ENCODE data around the gene EPB41L5. TPM values are rescaled to one million over a fixed set of nuclear protein-coding genes. Genes with fewer than 3 reads are reported as not detected.
"Not testable (repeated sequence)": the region's sequence is repeated elsewhere in the genome, so short reads cannot be mapped to it uniquely, and the experiment has no call there.

The EPB41L5 gene
- total RNA-seq, 3 donors from 2014 or later = 24.8 to 57.8 (median 42.3) TPM

GRCh38 chr2:120155308-120155707, 142.4 kb downstream of the EPB41L5 start:
- DNase-seq (ENCODE audit: low spot score in 2 of 2) = no peak
- Histone ChIP-seq H3K4me3 (no peak overlapping the region), H3K27ac (no peak overlapping the region), H3K9me3 (peaks cover 6 to 28% of the 10 kb centered on the region in 2 donors), H3K36me3 (no peaks in the 10 kb centered on the region), H3K4me1 (no peaks in the 10 kb centered on the region), H3K27me3 (no peaks in the 10 kb centered on the region)
- intact Hi-C loops (cut with DNase I; ENCODE audit: low total_unique reads) = no loop called here
- TF ChIP-seq POLR2A (IDR thresholded peaks at IDR 0.05) (no peak), CTCF (IDR thresholded peaks at IDR 0.05) (no peak), POLR2AphosphoS5 (IDR thresholded peaks at IDR 0.05) (no peak)

GRCh38 chr2:120158658-120159057, 145.8 kb downstream of the EPB41L5 start:
- H3K9me3 ChIP-seq = peaks cover 0 to 12% of the 10 kb centered on the region in 2 donors
- DNase-seq (ENCODE audit: low spot score in 2 of 2); H3K27me3 ChIP-seq; H3K36me3 ChIP-seq; H3K27ac ChIP-seq; intact Hi-C loops (cut with DNase I; ENCODE audit: low total_unique reads); H3K4me1 ChIP-seq; H3K4me3 ChIP-seq: not testable (repeated sequence)

- Histone ChIP-seq H3K27ac (no peak overlapping the region), H3K36me3 (no peaks in the 10 kb centered on the region), H3K27me3 (no peaks in the 10 kb centered on the region), H3K9me3 (no peaks in the 10 kb centered on the region), H3K4me1 (no peaks in the 10 kb centered on the region), H3K4me3 (no peak overlapping the region)
- TF ChIP-seq POLR2AphosphoS5 (IDR thresholded peaks at IDR 0.05) (no peak), POLR2A (IDR thresholded peaks at IDR 0.05) (no peak), CTCF (IDR thresholded peaks at IDR 0.05) (no peak)
- intact Hi-C loops (cut with DNase I; ENCODE audit: low total_unique reads) = loop anchor here (10.0 kb wide), 1 partner anchor 936 kb away; the partner anchor contains the start of gene STEAP3
- DNase-seq (ENCODE audit: low spot score in 2 of 2) = no peak
Observed at GRCh38 chr2:120161190-120161589, 148.3 kb downstream of the EPB41L5 start.

- Histone ChIP-seq H3K36me3 (no peaks in the 10 kb centered on the region), H3K27ac (no peak overlapping the region), H3K9me3 (no peaks in the 10 kb centered on the region), H3K27me3 (no peaks in the 10 kb centered on the region), H3K4me3 (no peak overlapping the region), H3K4me1 (no peaks in the 10 kb centered on the region)
- intact Hi-C loops (cut with DNase I; ENCODE audit: low total_unique reads) = loop anchor here (10.0 kb wide), 1 partner anchor 938 kb away; the partner anchor contains the start of gene STEAP3
- no peak for DNase-seq (ENCODE audit: low spot score in 2 of 2)
- TF ChIP-seq CTCF (IDR thresholded peaks at IDR 0.05) (no peak), POLR2AphosphoS5 (IDR thresholded peaks at IDR 0.05) (no peak), POLR2A (IDR thresholded peaks at IDR 0.05) (no peak)
Observed at GRCh38 chr2:120162716-120163115, 149.8 kb downstream of the EPB41L5 start.

- TF ChIP-seq POLR2AphosphoS5 (IDR thresholded peaks at IDR 0.05) (no peak), POLR2A (IDR thresholded peaks at IDR 0.05) (no peak), CTCF (IDR thresholded peaks at IDR 0.05) (no peak)
- no peak overlapping the region for H3K27ac ChIP-seq
- intact Hi-C loops (cut with DNase I; ENCODE audit: low total_unique reads) = loop anchor here (10.0 kb wide), 1 partner anchor 942 kb away; the partner anchor contains the start of gene STEAP3
- no peaks in the 10 kb centered on the region for H3K9me3 ChIP-seq
- DNase-seq (ENCODE audit: low spot score in 2 of 2) = no peak
- no peaks in the 10 kb centered on the region for H3K36me3 ChIP-seq
- H3K4me1 ChIP-seq = no peaks in the 10 kb centered on the region
- H3K27me3 ChIP-seq = no peaks in the 10 kb centered on the region
- H3K4me3 ChIP-seq = no peak overlapping the region
Observed at GRCh38 chr2:120167272-120167671, 154.4 kb downstream of the EPB41L5 start.

- no peak for TF ChIP-seq POLR2A (IDR thresholded peaks at IDR 0.05)
- Histone ChIP-seq H3K27ac (no peak overlapping the region), H3K27me3 (no peaks in the 10 kb centered on the region), H3K4me1 (no peaks in the 10 kb centered on the region), H3K4me3 (no peak overlapping the region), H3K36me3 (no peaks in the 10 kb centered on the region), H3K9me3 (no peaks in the 10 kb centered on the region)
- intact Hi-C loops (cut with DNase I; ENCODE audit: low total_unique reads) = loop anchor here (10.0 kb wide), 1 partner anchor 944 kb away; the partner anchor contains the start of gene STEAP3
- DNase-seq (ENCODE audit: low spot score in 2 of 2) = no peak
Observed at GRCh38 chr2:120169020-120169419, 156.1 kb downstream of the EPB41L5 start.

Data from breast epithelium (tissue), 4 donors.